ENCODE data around the gene OR13C5. TPM values are rescaled to one million over a fixed set of nuclear protein-coding genes. Genes with fewer than 3 reads are reported as not detected.
A peak's percentile ranks its signal among the peaks of the same experiment; 100 is the strongest.

Gene OR13C5
- total and polyA plus RNA-seq, 2 donors from 2014 or later: not detected

- TF ChIP-seq CTCF (IDR thresholded peaks at IDR 0.05; ENCODE audit: borderline replicate concordance, extremely low read depth, insufficient read depth): no peak
- Histone ChIP-seq H3K4me1 (ENCODE audit: control insufficient read depth in 2 of 3, insufficient read depth in 2 of 3, low read depth in 1 of 3, low read length in 3 of 3) (no peaks in the 10 kb centered on the region), H3K4me3 (ENCODE audit: low read length in 3 of 3) (no peak overlapping the region), H3K36me3 (ENCODE audit: control insufficient read depth in 2 of 3, insufficient read depth in 3 of 3, low read length in 3 of 3) (no peaks in the 10 kb centered on the region), H3K9ac (ENCODE audit: low read length in 3 of 3) (no peak overlapping the region), H3K27me3 (ENCODE audit: control insufficient read depth, insufficient read depth, low read length) (no peaks in the 10 kb centered on the region), H3K27ac (ENCODE audit: low read depth in 2 of 2, low read length in 2 of 2) (no peak overlapping the region), H3K9me3 (ENCODE audit: control insufficient read depth in 2 of 3, insufficient read depth in 1 of 3, low read length in 3 of 3) (no peaks in the 10 kb centered on the region)
- FAIRE-seq: no peak
- peak in 2 of 5 donors; percentile 2 to 21 for DNase-seq
- intact Hi-C loops (cut with DNase I): no loop called here
Observed at GRCh38 chr9:104586496-104587180, 12.6 kb downstream of the OR13C5 start.

DNA sequence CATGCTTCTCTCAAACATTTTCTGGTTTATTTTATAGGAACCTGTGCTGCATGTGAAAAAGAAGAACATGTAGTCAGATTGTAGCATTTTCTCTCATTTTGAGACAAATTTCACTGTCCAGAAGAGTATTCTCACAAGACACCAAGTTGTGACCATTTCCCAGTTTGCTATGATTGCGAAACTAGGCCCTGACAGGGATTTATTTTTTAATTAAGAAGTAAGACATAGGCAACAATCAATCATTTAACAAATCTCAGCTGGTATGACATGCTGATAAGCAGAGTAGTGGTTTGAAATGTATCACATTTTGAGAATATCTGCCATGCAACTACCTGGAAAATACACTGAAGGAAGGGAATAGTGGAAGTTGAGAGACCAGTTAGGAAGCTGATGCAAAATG is 18.7 kb downstream of the OR13C5 start:
- H3K36me3 ChIP-seq (ENCODE audit: control insufficient read depth in 2 of 3, insufficient read depth in 3 of 3, low read length in 3 of 3): no peaks in the 10 kb centered on the region
- no peak for TF ChIP-seq CTCF (IDR thresholded peaks at IDR 0.05; ENCODE audit: borderline replicate concordance, extremely low read depth, insufficient read depth)
- H3K27ac ChIP-seq (ENCODE audit: low read depth in 2 of 2, low read length in 2 of 2): no peak overlapping the region
- no peaks in the 10 kb centered on the region for H3K27me3 ChIP-seq (ENCODE audit: control insufficient read depth, insufficient read depth, low read length)
- no peaks in the 10 kb centered on the region for H3K9me3 ChIP-seq (ENCODE audit: control insufficient read depth in 2 of 3, insufficient read depth in 1 of 3, low read length in 3 of 3)
- H3K4me1 ChIP-seq (ENCODE audit: control insufficient read depth in 2 of 3, insufficient read depth in 2 of 3, low read depth in 1 of 3, low read length in 3 of 3): no peaks in the 10 kb centered on the region
- intact Hi-C loops (cut with DNase I): no loop called here
- no peak overlapping the region for H3K9ac ChIP-seq (ENCODE audit: low read length in 3 of 3)
- FAIRE-seq (no peak), DNase-seq (no peak)
- no peak overlapping the region for H3K4me3 ChIP-seq (ENCODE audit: low read length in 3 of 3)

- no peak overlapping the region for H3K4me3 ChIP-seq (ENCODE audit: low read length in 3 of 3)
- no peak for DNase-seq
- no peaks in the 10 kb centered on the region for H3K36me3 ChIP-seq (ENCODE audit: control insufficient read depth in 2 of 3, insufficient read depth in 3 of 3, low read length in 3 of 3)
- H3K9me3 ChIP-seq (ENCODE audit: control insufficient read depth in 2 of 3, insufficient read depth in 1 of 3, low read length in 3 of 3): peaks cover 0 to 2% (median 0%) of the 10 kb centered on the region in 3 donors
- H3K27me3 ChIP-seq (ENCODE audit: control insufficient read depth, insufficient read depth, low read length): no peaks in the 10 kb centered on the region
- H3K9ac ChIP-seq (ENCODE audit: low read length in 3 of 3): no peak overlapping the region
- no peak for TF ChIP-seq CTCF (IDR thresholded peaks at IDR 0.05; ENCODE audit: borderline replicate concordance, extremely low read depth, insufficient read depth)
- no peak overlapping the region for H3K27ac ChIP-seq (ENCODE audit: low read depth in 2 of 2, low read length in 2 of 2)
- H3K4me1 ChIP-seq (ENCODE audit: control insufficient read depth in 2 of 3, insufficient read depth in 2 of 3, low read depth in 1 of 3, low read length in 3 of 3): no peaks in the 10 kb centered on the region
- FAIRE-seq: no peak
- intact Hi-C loops (cut with DNase I): no loop called here
Observed at GRCh38 chr9:104577263-104577662, 21.9 kb downstream of the OR13C5 start.

DNA sequence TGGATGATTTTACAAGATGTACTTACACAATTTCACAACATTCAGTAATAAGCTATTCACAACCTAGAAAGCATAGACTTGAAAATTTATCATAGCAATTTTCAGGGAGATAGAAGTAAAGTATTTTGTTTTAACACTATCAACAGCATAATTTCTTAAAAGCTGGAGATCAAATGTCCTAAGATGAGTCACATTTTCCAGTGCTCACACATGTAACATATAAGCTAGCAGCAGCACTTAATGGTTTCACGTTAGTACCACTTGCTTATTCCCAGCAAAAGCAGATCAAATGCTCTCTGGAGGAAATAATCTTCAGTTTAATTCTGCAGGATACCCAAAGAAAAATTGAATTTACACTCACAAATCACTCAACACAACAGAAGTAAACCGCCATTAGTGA is 23.8 kb downstream of the OR13C5 start:
- H3K36me3 ChIP-seq (ENCODE audit: control insufficient read depth in 2 of 3, insufficient read depth in 3 of 3, low read length in 3 of 3): no peaks in the 10 kb centered on the region
- H3K4me1 ChIP-seq (ENCODE audit: control insufficient read depth in 2 of 3, insufficient read depth in 2 of 3, low read depth in 1 of 3, low read length in 3 of 3): no peaks in the 10 kb centered on the region
- no peak for TF ChIP-seq CTCF (IDR thresholded peaks at IDR 0.05; ENCODE audit: borderline replicate concordance, extremely low read depth, insufficient read depth)
- no peak overlapping the region for H3K9ac ChIP-seq (ENCODE audit: low read length in 3 of 3)
- no peak overlapping the region for H3K4me3 ChIP-seq (ENCODE audit: low read length in 3 of 3)
- peaks cover 0 to 2% (median 0%) of the 10 kb centered on the region in 3 donors for H3K9me3 ChIP-seq (ENCODE audit: control insufficient read depth in 2 of 3, insufficient read depth in 1 of 3, low read length in 3 of 3)
- no peak for DNase-seq
- no peak overlapping the region for H3K27ac ChIP-seq (ENCODE audit: low read depth in 2 of 2, low read length in 2 of 2)
- intact Hi-C loops (cut with DNase I): no loop called here
- no peaks in the 10 kb centered on the region for H3K27me3 ChIP-seq (ENCODE audit: control insufficient read depth, insufficient read depth, low read length)
- FAIRE-seq: no peak

Data from kidney (tissue), 14 donors.